ENCODE measurements around the gene AFF4.

GRCh38 chr5:132928062-132928407 lies 35.4 kb downstream of the AFF4 start:
- TF ChIP-seq CTCF (IDR thresholded peaks at IDR 0.05; ENCODE audit: poor library complexity, severe bottlenecking) (no peak), POLR2AphosphoS5 (IDR thresholded peaks at IDR 0.05) (no peak), EZH2 (IDR thresholded peaks at IDR 0.05; ENCODE audit: borderline replicate concordance, insufficient read depth, low read length, poor library complexity, severe bottlenecking) (no peak), RAD21 (conservative IDR thresholded peaks at IDR 0.05) (no peak)

All from neural cell (in vitro differentiated cells).